HG03135 (cell line): Measurements from ENCODE around the gene CSRP1.
A peak's percentile ranks its signal among the peaks of the same experiment; 100 is the strongest.

Experiments used
- ATAC-seq: cut with Tn5 transposase; IDR thresholded peaks from one replicate; pipeline ENCODE4 v1.9.1; 2021; ENCODE audit warnings: mild to moderate bottlenecking, moderate library complexity; ENCODE audit not compliant: unreplicated experiment

CSRP1 gene

GRCh38 chr1:201461645-201462441 lies 45.1 kb downstream of the CSRP1 start:
- no peak for ATAC-seq

- ATAC-seq, result no peak
These were observed 45.9 kb downstream of the CSRP1 start for GRCh38 chr1:201460814-201461644.

DNA sequence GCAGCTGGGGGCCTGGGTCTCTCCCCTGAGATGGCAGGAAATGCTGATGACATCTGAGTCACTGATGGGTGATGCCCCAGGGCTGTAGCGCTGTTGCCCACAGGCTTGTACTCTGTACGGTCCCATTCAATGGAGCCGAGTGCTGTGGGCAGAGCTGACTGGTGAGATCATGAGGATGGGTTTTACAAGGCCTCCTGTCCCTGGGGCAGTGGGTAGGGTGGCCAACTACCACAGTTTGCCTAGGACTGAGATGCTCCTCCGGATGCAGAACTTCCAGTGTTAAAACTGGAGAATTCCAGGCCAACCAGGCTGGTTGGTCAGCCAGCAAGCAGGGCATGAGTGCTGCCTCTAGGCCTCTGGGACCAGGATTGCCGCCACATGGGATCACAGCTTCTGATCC lies 47.1 kb downstream of the CSRP1 start:
- ATAC-seq, result no peak

- no peak for ATAC-seq
These were observed 47.9 kb downstream of the CSRP1 start for GRCh38 chr1:201459052-201459451.

- ATAC-seq, result no peak
These were observed 49.4 kb downstream of the CSRP1 start for GRCh38 chr1:201457508-201457960.

- no peak for ATAC-seq
These were observed 50.2 kb downstream of the CSRP1 start for GRCh38 chr1:201456499-201457309.

GRCh38 chr1:201455098-201455497 lies 51.8 kb downstream of the CSRP1 start:
- no peak for ATAC-seq

DNA sequence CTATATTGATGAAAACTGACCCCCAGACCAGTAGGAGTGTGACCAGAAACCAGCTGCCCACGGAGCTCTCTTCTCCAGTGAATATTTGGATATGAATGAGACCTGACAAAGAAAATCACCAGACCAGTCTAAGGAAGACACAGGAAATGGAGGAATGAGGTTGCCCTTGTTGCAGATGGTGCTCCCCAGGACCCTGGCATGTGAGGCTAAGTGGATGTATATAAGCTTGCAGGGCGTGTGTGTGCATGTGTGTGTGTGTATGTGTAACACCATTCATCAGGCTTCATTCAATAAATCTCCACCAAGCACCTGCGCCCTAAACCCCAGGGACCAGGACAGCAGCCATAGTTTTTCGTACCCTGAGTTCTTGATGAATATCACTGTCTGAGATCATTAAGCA lies 52.3 kb downstream of the CSRP1 start:
- no peak for ATAC-seq

- no peak for ATAC-seq
These were observed 54.1 kb downstream of the CSRP1 start for GRCh38 chr1:201452866-201453265.

DNA sequence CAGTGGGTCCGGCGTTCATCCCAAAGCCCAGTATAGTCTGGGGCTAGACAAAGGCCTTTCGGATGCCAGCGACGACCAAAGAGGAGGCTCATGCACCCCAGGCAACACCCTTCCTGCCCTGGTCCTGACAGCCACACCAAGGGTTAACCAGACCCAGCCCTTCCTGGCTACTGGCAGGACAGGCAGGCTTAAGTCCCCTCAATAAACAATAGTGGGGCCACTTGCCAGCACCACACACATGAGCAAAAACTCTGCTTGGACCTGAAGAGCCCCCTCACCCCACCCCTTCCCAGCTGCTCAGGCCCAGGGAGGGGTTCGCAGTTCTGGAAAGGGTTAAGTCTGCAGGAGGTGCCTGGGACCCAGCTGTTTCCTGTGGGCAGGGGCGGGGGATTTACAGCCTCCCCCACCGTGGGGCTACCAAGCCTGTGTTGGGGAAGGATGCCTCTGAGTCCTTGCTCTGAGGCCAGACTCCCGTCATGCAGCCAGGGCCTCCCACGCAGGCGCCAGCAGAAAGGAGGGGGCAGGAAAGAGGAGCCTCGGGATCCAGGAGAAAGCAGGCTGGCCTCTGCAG lies 56.1 kb downstream of the CSRP1 start:
- no peak for ATAC-seq

DNA sequence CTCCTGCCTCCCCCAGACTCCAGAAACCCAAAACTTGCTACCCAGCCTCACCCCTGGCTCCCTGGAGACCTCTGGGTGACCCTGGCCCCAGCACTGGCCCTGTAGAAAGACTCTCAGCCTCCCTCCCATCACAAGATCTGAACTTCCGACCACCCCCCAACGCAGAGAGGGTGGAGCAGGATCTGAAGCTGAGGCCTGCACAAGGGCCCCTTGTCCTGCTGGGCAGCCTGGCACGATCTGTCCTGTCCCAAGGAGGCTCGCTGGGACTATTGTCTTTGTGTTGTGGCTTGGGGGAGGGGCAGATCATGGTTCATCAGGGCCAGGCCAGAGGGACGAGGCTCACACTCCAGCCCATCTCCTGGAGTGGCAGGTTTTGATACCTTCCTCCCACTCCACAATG lies 57.9 kb downstream of the CSRP1 start:
- no peak for ATAC-seq

DNA sequence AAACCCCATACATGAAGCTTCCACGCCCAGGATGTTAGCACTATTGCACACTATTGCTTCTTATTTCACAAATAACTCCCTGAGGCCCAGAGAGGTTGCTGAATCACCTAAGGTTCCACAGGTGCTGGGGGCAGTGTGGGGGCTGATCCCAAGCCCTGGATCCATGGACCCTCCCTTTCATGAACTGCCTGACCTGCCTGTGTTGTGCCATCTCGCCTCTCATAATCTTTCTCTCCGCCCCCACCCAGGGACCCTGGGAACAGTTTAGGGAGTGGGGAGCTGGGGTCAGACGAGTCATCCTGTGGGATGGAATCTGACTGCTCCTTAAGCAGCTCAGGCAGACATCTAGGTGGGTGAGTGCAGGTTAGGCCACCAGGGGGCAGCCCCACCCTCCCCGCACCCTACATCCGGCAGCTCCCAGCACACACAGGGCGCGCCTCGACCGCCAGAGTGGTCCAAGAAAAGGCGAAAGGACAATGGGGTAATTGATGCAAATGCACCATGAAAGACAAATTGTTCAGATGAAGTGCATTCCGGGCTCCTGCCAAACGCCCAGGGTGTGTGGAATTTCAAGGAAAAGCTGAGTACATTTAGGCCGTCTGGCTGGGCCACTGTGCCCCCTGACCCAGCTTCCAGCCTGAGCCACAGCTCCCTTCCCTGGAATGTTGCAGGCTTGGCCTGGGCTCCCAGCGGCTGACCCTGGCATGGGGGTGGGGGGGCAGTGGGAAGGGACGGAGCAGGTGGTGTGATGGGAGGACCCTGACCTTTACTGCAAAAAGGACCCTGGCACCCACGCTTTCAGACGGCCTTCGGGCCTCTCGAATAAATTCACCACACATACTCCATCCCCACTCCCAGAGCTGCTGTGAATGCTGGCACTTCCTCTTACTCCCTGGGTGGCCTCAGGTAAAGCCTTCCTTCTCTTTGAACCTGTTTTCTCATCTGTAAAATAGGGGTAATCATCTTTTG lies 58.7 kb downstream of the CSRP1 start:
- ATAC-seq, result peak; percentile 70

DNA sequence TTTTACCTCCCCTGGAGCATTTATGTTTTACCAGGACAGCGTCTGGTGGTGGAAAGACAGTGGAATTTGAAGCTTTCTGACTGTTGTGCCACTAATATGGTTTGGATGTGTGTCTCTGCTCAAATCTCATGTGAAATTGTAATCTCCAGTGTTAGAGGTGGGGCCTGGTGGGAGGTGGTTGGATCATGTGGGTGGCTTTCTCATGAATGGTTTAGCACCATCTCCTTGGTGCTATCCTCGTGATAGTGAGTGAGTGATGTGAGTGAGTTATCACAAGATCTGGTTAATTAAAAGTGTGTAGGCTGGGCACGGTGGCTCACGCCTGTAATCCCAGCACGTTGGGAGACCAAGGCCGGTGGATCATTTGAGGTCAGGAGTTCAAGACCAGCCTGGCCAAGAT lies 61.6 kb downstream of the CSRP1 start:
- no peak for ATAC-seq

DNA sequence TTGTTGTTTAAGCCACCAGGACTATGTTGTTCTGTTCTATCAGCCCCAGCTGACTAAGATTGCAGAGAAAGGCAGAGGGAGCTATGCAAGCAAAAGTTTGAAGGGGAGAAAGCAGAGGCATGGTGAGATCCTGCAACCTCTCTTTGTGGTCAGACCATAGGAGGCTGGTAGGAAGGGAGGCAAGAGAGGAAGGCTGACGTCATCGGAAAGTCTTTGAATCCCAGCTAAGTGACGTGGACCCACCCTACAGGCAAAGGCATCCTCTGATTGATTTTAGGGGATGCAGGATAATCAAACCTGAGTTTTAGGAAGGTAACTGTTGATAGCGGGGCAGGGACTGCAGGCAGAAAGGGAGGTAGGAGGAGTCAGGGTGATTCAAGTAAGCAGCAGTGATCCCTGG lies 62.1 kb downstream of the CSRP1 start:
- ATAC-seq, result no peak

- ATAC-seq, result no peak
These were observed 63.2 kb downstream of the CSRP1 start for GRCh38 chr1:201443747-201444146.

- ATAC-seq, result no peak
These were observed 70.0 kb downstream of the CSRP1 start for GRCh38 chr1:201436969-201437368.

- no peak for ATAC-seq
These were observed 70.5 kb downstream of the CSRP1 start for GRCh38 chr1:201436393-201436792.

- ATAC-seq, result no peak
These were observed 72.7 kb downstream of the CSRP1 start for GRCh38 chr1:201434266-201434665.

DNA sequence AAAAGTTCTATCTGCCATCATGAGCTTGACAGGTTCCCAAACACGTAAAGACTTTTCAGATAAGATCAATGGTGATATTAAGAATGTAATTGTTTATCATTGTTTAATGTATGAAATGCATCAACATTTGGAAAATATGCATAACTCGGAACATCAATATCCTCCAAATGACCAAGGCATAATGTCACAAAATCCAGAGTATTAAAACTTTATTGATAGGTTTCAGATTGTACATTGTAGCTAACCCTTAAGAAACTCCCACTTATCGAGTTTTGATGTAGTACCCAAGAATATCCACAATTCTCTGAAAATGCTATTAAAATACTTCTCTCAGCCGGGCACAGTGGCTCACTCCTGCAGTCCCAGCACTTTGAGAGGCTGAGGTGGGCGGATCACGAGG lies 73.3 kb downstream of the CSRP1 start:
- ATAC-seq, result no peak
